Gastroesophageal sphincter (tissue), 3 donors: ENCODE data around the gene ELOVL6.

Experiments
- CTCF ChIP-seq, 4 experiments: fragments of 200-600 bp in 2 of 4; fragments of 450-650 bp in 2 of 4; sonication (generic) in 1 of 4; IDR thresholded peaks; one replicate each; pipeline ENCODE4 v1.5.1; 2017 to 2019; ENCODE audit warnings: antibody characterized with exemption in 4 of 4, mild to moderate bottlenecking in 2 of 4, moderate library complexity in 2 of 4
- EP300 ChIP-seq: sonication (generic); formaldehyde crosslinking; IDR thresholded peaks from one replicate; pipeline ENCODE4 v1.6.1; 2017; ENCODE audit warnings: antibody characterized with exemption, mild to moderate bottlenecking
- POLR2A ChIP-seq, 2 donors: fragments of 450-650 bp; IDR thresholded peaks; one replicate each; pipeline ENCODE4 v1.6.1; 2017; ENCODE audit warnings: antibody characterized with exemption in 2 of 2, mild to moderate bottlenecking in 2 of 2, moderate library complexity in 1 of 2
- POLR2AphosphoS5 ChIP-seq: sonication (generic); formaldehyde crosslinking; IDR thresholded peaks from one replicate; pipeline ENCODE4 v1.6.1; 2017; ENCODE audit warnings: antibody characterized with exemption

- no peak for TF ChIP-seq POLR2A (IDR thresholded peaks at IDR 0.05)
- TF ChIP-seq CTCF (IDR thresholded peaks at IDR 0.05): no peak
- TF ChIP-seq POLR2AphosphoS5: no peak
- no peak for TF ChIP-seq EP300
Measured at GRCh38 chr4:110181890-110182289, 16.5 kb downstream of the ELOVL6 start.
